ENCODE results near the gene AP5Z1. TPM values are rescaled to one million over a fixed set of nuclear protein-coding genes. Genes with fewer than 3 reads are reported as not detected.

The AP5Z1 gene
- polyA plus RNA-seq, 3 donors = 30.8 to 75.2 (median 33.8) TPM

GRCh38 chr7:4725850-4726450, 49.5 kb upstream of the AP5Z1 start:
- Mint-ChIP-seq H3K27me3 (ENCODE audit: low read depth in 3 of 3) (no peaks in the 10 kb centered on the region), H3K4me3 (peak overlapping the region; percentile 96), H3K9me3 (peaks cover 0 to 1% (median 0%) of the 10 kb centered on the region in 7 donors), H3K4me1 (peaks cover 46% of the 10 kb centered on the region), H3K27ac (peak overlapping the region; percentile 93 to 98 (median 97)), H3K36me3 (peaks cover 20 to 49% of the 10 kb centered on the region in 2 donors)
- no peak for TF ChIP-seq CTCF (IDR thresholded peaks at IDR 0.05)
- H4K20me1 ChIP-seq (ENCODE audit: insufficient read depth, low read length) = peaks cover 77% of the 10 kb centered on the region
- peak overlapping the region; percentile 88 for H3K4me2 ChIP-seq (replicated peaks; ENCODE audit: extremely low read depth, low read length, poor library complexity, severe bottlenecking)
- peak overlapping the region; percentile 87 to 88 for H3K27ac ChIP-seq (ENCODE audit: low read depth in 1 of 2, low read length in 2 of 2)
- H3K9ac ChIP-seq (ENCODE audit: insufficient read depth, low read length, poor library complexity, severe bottlenecking) = peak overlapping the region; percentile 72
- H3K27me3 ChIP-seq (ENCODE audit: control insufficient read depth in 2 of 2, insufficient read depth in 2 of 2, low read length in 2 of 2) = no peaks in the 10 kb centered on the region
- peaks cover 13 to 49% of the 10 kb centered on the region in 2 donors for H3K36me3 ChIP-seq (replicated peaks in 1 of 2; ENCODE audit: control insufficient read depth in 1 of 2, insufficient read depth in 2 of 2, low read length in 2 of 2)
- H3K4me1 ChIP-seq (ENCODE audit: control insufficient read depth in 1 of 2, insufficient read depth in 2 of 2, low read length in 2 of 2) = peaks cover 29 to 49% of the 10 kb centered on the region in 2 donors
- peaks cover 90% of the 10 kb centered on the region for H3K79me2 ChIP-seq (ENCODE audit: insufficient read depth, low read length)
- WGBS (ENCODE audit: insufficient coverage) = 24% methylated on average over 13 of the region's 15 CpGs
- H3K9me3 ChIP-seq (replicated peaks in 1 of 2; ENCODE audit: control insufficient read depth in 1 of 2, insufficient read depth in 1 of 2, low read length in 2 of 2) = no peaks in the 10 kb centered on the region
- intact Hi-C loops (cut with micrococcal nuclease) = loop anchor here (2.0 to 5.0 kb wide), 3 partner anchors 19 to 44 kb away; partner anchors contain the start of gene FOXK1 (in 2 of the 2)
- DNase-seq = no peak
- peak overlapping the region; percentile 73 for H2AFZ ChIP-seq (ENCODE audit: insufficient read depth, low read depth, low read length, poor library complexity, severe bottlenecking)
- peak overlapping the region; percentile 53 to 74 (median 69) for H3K4me3 ChIP-seq (replicated peaks in 1 of 3; ENCODE audit: low read depth in 2 of 3, low read length in 3 of 3)

GRCh38 chr7:4726566-4726965, 48.9 kb upstream of the AP5Z1 start:
- Histone ChIP-seq H3K4me1 (ENCODE audit: control insufficient read depth in 1 of 2, insufficient read depth in 2 of 2, low read length in 2 of 2) (peaks cover 29 to 49% of the 10 kb centered on the region in 2 donors), H4K20me1 (ENCODE audit: insufficient read depth, low read length) (peaks cover 78% of the 10 kb centered on the region), H2AFZ (ENCODE audit: insufficient read depth, low read depth, low read length, poor library complexity, severe bottlenecking) (no peak overlapping the region), H3K27me3 (ENCODE audit: control insufficient read depth in 2 of 2, insufficient read depth in 2 of 2, low read length in 2 of 2) (no peaks in the 10 kb centered on the region), H3K4me3 (replicated peaks in 1 of 3; ENCODE audit: low read depth in 2 of 3, low read length in 3 of 3) (peak overlapping the region in 1 of 3 experiments; percentile 74), H3K9me3 (replicated peaks in 1 of 2; ENCODE audit: control insufficient read depth in 1 of 2, insufficient read depth in 1 of 2, low read length in 2 of 2) (no peaks in the 10 kb centered on the region), H3K4me2 (replicated peaks; ENCODE audit: extremely low read depth, low read length, poor library complexity, severe bottlenecking) (peak overlapping the region; percentile 88), H3K79me2 (ENCODE audit: insufficient read depth, low read length) (peaks cover 90% of the 10 kb centered on the region), H3K36me3 (replicated peaks in 1 of 2; ENCODE audit: control insufficient read depth in 1 of 2, insufficient read depth in 2 of 2, low read length in 2 of 2) (peaks cover 13 to 47% of the 10 kb centered on the region in 2 donors), H3K27ac (ENCODE audit: low read depth in 1 of 2, low read length in 2 of 2) (peak overlapping the region; percentile 87 to 88), H3K9ac (ENCODE audit: insufficient read depth, low read length, poor library complexity, severe bottlenecking) (peak overlapping the region; percentile 72)
- WGBS (ENCODE audit: insufficient coverage) = 54% methylated on average over 4 of the region's 9 CpGs
- H3K36me3 Mint-ChIP-seq = peaks cover 19 to 45% of the 10 kb centered on the region in 2 donors
- intact Hi-C loops (cut with micrococcal nuclease) = loop anchor here (2.0 to 5.0 kb wide), 3 partner anchors 18 to 44 kb away; partner anchors contain the start of gene FOXK1 (in 2 of the 2)
- peak overlapping the region; percentile 96 for H3K4me3 Mint-ChIP-seq
- TF ChIP-seq CTCF (IDR thresholded peaks at IDR 0.05) = no peak
- H3K4me1 Mint-ChIP-seq = peaks cover 46% of the 10 kb centered on the region
- H3K27me3 Mint-ChIP-seq (ENCODE audit: low read depth in 3 of 3) = no peaks in the 10 kb centered on the region
- peak overlapping the region; percentile 93 to 98 (median 97) for H3K27ac Mint-ChIP-seq
- DNase-seq = peak in 1 of 3 donors; percentile 56
- H3K9me3 Mint-ChIP-seq = peaks cover 0 to 1% (median 0%) of the 10 kb centered on the region in 7 donors
